SK-N-SH (cell line): ENCODE data around the gene AKR1D1. TPM values are rescaled to one million over a fixed set of nuclear protein-coding genes. Genes with fewer than 3 reads are reported as not detected.

Experiments
- CTCF ChIA-PET: fragments of 300-600, 350-600 bp; formaldehyde crosslinking; extraction: SDS; loops from one replicate; lab custom pipeline; 2021; lab: Yijun Ruan, JAX
- POLR2A ChIA-PET: fragments of 350-600 bp; sonication (Branson Sonifier 250); formaldehyde crosslinking; extraction: SDS; loops from one replicate; lab custom pipeline; 2020; ENCODE audit warnings: antibody characterized with exemption, inconsistent platforms; lab: Yijun Ruan, JAX
- DNase-seq: peaks from one replicate; pipeline ENCODE4 v3.0.0; 2012
- H2AFZ ChIP-seq: fragments of 200-600 bp; sonication (generic); 2 replicates; pipeline ENCODE4 v1.8.1; 2016; ENCODE audit warnings: antibody characterized with exemption, mild to moderate bottlenecking, low read depth
- H3F3A ChIP-seq: fragments of 200-600 bp; sonication (generic); replicated peaks from 2 replicates; pipeline ENCODE3; 2016; ENCODE audit warnings: antibody characterized with exemption, mild to moderate bottlenecking; ENCODE audit not compliant: insufficient read depth
- H3K27ac ChIP-seq, 2 experiments: fragments of 200-500 bp in 1 of 2; fragments of 200-600 bp in 1 of 2; sonication (Bioruptor generic) in 1 of 2; sonication (generic), shearing (Covaris generic) in 1 of 2; 2 replicates each; pipeline versions ENCODE4 v1.5.1 to v1.6.1; 2014 to 2016; ENCODE audit warnings: low read depth in 2 of 2, inconsistent platforms in 1 of 2, low read length in 1 of 2, mild to moderate bottlenecking in 1 of 2, mixed read lengths in 1 of 2
- H3K27me3 ChIP-seq: fragments of 200-600 bp; sonication (generic), shearing (Covaris generic); 2 replicates; pipeline ENCODE4 v1.6.1; 2016; ENCODE audit warnings: mixed run types; ENCODE audit not compliant: insufficient read depth
- H3K36me3 ChIP-seq, 2 experiments: fragments of 200-500 bp in 1 of 2; fragments of 200-600 bp in 1 of 2; sonication (Bioruptor generic) in 1 of 2; sonication (generic) in 1 of 2; replicated peaks in 1 of 2; 2 replicates each; pipeline versions ENCODE3 to v1.5.1; 2014 to 2016; ENCODE audit warnings: low read length in 1 of 2, mild to moderate bottlenecking in 1 of 2; ENCODE audit not compliant: insufficient read depth in 2 of 2, control insufficient read depth in 1 of 2
- H3K4me1 ChIP-seq, 2 experiments: fragments of 200-500 bp in 1 of 2; fragments of 200-600 bp in 1 of 2; sonication (Bioruptor generic) in 1 of 2; sonication (generic), shearing (Covaris generic) in 1 of 2; 2 replicates each; pipeline versions ENCODE4 v1.5.1 to v1.6.1; 2014 to 2016; ENCODE audit warnings: low read depth in 1 of 2, low read length in 1 of 2, mixed run types in 1 of 2; ENCODE audit not compliant: insufficient read depth in 2 of 2, control insufficient read depth in 1 of 2
- H3K4me2 ChIP-seq: fragments of 200-600 bp; sonication (generic), shearing (Covaris generic); 2 replicates; pipeline ENCODE4 v1.6.1; 2017; ENCODE audit warnings: mixed run types
- H3K4me3 ChIP-seq, 2 experiments: fragments of 200-500 bp in 1 of 2; fragments of 200-600 bp in 1 of 2; sonication (Bioruptor generic) in 1 of 2; sonication (generic), shearing (Covaris generic) in 1 of 2; 2 replicates each; pipeline versions ENCODE4 v1.5.1 to v1.8.1; 2014 to 2016; ENCODE audit warnings: low read depth in 2 of 2, inconsistent platforms in 1 of 2, low read length in 1 of 2, mild to moderate bottlenecking in 1 of 2, mixed read lengths in 1 of 2, moderate library complexity in 1 of 2
- H3K79me2 ChIP-seq: fragments of 200-600 bp; sonication (generic); 2 replicates; pipeline ENCODE4 v1.8.1; 2017; ENCODE audit warnings: mild to moderate bottlenecking; ENCODE audit not compliant: insufficient read depth
- H3K9ac ChIP-seq: fragments of 200-600 bp; sonication (generic); 2 replicates; pipeline ENCODE4 v1.6.1; 2017; ENCODE audit warnings: mixed run types
- H3K9me2 ChIP-seq: fragments of 200-600 bp; sonication (generic); 2 replicates; pipeline ENCODE4 v1.6.1; 2017; ENCODE audit warnings: mixed run types
- H3K9me3 ChIP-seq: fragments of 200-600 bp; sonication (generic); 2 replicates; pipeline ENCODE4 v1.6.1; 2017; ENCODE audit warnings: mixed run types, mild to moderate bottlenecking, moderate library complexity
- H4K20me1 ChIP-seq: fragments of 200-600 bp; sonication (generic); 2 replicates; pipeline ENCODE4 v1.6.1; 2017; ENCODE audit warnings: mild to moderate bottlenecking, mixed run types; ENCODE audit not compliant: insufficient read depth
- CHD2 ChIP-seq: fragments of 150-350 bp; IDR thresholded peaks from 2 replicates; pipeline ENCODE4 v1.6.1; 2018; ENCODE audit warnings: low read length; ENCODE audit not compliant: partially characterized antibody
- ELF1 ChIP-seq: IDR thresholded peaks from 2 replicates; pipeline ENCODE4 v1.4.0; 2012
- FOSL2 ChIP-seq: IDR thresholded peaks from 2 replicates; pipeline ENCODE4 v1.4.0; 2012; ENCODE audit warnings: low read depth, mild to moderate bottlenecking, moderate library complexity, borderline replicate concordance
- FOXJ3 ChIP-seq: sonication (generic); formaldehyde crosslinking; IDR thresholded peaks from 2 replicates; pipeline ENCODE4 v1.5.1; 2020; ENCODE audit warnings: mild to moderate bottlenecking, missing genetic modification reagents
- GABPA ChIP-seq: IDR thresholded peaks from 2 replicates; pipeline ENCODE4 v1.4.0; 2012; ENCODE audit warnings: low read depth, mild to moderate bottlenecking
- GATA2 ChIP-seq: sonication (generic); formaldehyde crosslinking; IDR thresholded peaks from 2 replicates; pipeline ENCODE4 v1.5.0; 2020; ENCODE audit warnings: mild to moderate bottlenecking, missing genetic modification reagents
- MXI1 ChIP-seq: IDR thresholded peaks from 2 replicates; pipeline ENCODE4 v1.6.1; 2012; ENCODE audit warnings: mild to moderate bottlenecking, low read depth, low read length, improper control_type of control experiment
- NRF1 ChIP-seq: IDR thresholded peaks from 2 replicates; pipeline ENCODE4 v1.6.1; 2012; ENCODE audit warnings: low read depth, mild to moderate bottlenecking, low read length
- RCOR1 ChIP-seq: fragments of 150-350 bp; IDR thresholded peaks from 2 replicates; pipeline ENCODE4 v1.6.1; 2017; ENCODE audit warnings: antibody characterized with exemption, low read length
- RFX5 ChIP-seq: IDR thresholded peaks from 2 replicates; pipeline ENCODE4 v1.6.1; 2012; ENCODE audit warnings: mild to moderate bottlenecking, improper control_type of control experiment, low read length
- RXRA ChIP-seq: IDR thresholded peaks from 2 replicates; pipeline ENCODE4 v1.4.0; 2012; ENCODE audit warnings: low read depth, mild to moderate bottlenecking, borderline replicate concordance
- SIN3A ChIP-seq: IDR thresholded peaks from 2 replicates; pipeline ENCODE4 v1.6.1; 2012; ENCODE audit warnings: low read depth, mild to moderate bottlenecking, low read length, moderate library complexity, borderline replicate concordance
- SMC3 ChIP-seq: IDR thresholded peaks from 2 replicates; pipeline ENCODE4 v1.6.1; 2012; ENCODE audit warnings: low read depth, low read length, improper control_type of control experiment
- TAF1 ChIP-seq: IDR thresholded peaks from 2 replicates; pipeline ENCODE4 v1.6.1; 2012; ENCODE audit warnings: low read depth, mild to moderate bottlenecking, low read length, moderate library complexity, borderline replicate concordance
- TCF12 ChIP-seq: IDR thresholded peaks from 2 replicates; pipeline ENCODE4 v1.4.0; 2012
- TEAD4 ChIP-seq: IDR thresholded peaks from 2 replicates; pipeline ENCODE4 v1.4.0; 2012; ENCODE audit warnings: mild to moderate bottlenecking, borderline replicate concordance; ENCODE audit not compliant: insufficient read depth
- YY1 ChIP-seq: IDR thresholded peaks from 2 replicates; pipeline ENCODE4 v1.4.0; 2012; ENCODE audit warnings: low read depth, mild to moderate bottlenecking
- WGBS: methylation state at CpG from one replicate; pipeline ENCODE4 v1.1.6; 2017; ENCODE audit warnings: low lambda C conversion rate; 5-methylcytosine and 5-hydroxymethylcytosine counted together
- polyA plus RNA-seq, 3 experiments: library from polyadenylated mRNA; depleted of rRNA; stranded (reverse); fragments of >200 nt; gene quantifications; 2 replicates each; pipeline ENCODE4 v1.2.3, GENCODE V29; 2012
- TF ChIP-seq, protein P1 (sequence below): fragments of 150-350 bp; IDR thresholded peaks from 2 replicates; pipeline ENCODE4 v1.6.1; 2017; ENCODE audit warnings: antibody characterized with exemption, low read length, low read depth, borderline replicate concordance
- TF ChIP-seq, protein P2 (sequence below): fragments of 150-350 bp; IDR thresholded peaks from 2 replicates; pipeline ENCODE4 v1.6.1; 2016; ENCODE audit warnings: mild to moderate bottlenecking, low read depth, low read length
- TF ChIP-seq, protein P3 (sequence below): IDR thresholded peaks from 2 replicates; pipeline ENCODE4; 2012
- TF ChIP-seq, protein P4 (sequence below): IDR thresholded peaks from 2 replicates; pipeline ENCODE4 v1.6.1; 2012; ENCODE audit warnings: mild to moderate bottlenecking, low read depth, low read length, moderate library complexity
- TF ChIP-seq, protein P5 (sequence below): IDR thresholded peaks from 2 replicates; pipeline ENCODE4 v1.4.0; 2012; ENCODE audit warnings: low read depth, borderline replicate concordance

AKR1D1 gene
- polyA plus RNA-seq, 1 of the 3 experiments (the other 2 are of a cell fraction), result not detected

DNA sequence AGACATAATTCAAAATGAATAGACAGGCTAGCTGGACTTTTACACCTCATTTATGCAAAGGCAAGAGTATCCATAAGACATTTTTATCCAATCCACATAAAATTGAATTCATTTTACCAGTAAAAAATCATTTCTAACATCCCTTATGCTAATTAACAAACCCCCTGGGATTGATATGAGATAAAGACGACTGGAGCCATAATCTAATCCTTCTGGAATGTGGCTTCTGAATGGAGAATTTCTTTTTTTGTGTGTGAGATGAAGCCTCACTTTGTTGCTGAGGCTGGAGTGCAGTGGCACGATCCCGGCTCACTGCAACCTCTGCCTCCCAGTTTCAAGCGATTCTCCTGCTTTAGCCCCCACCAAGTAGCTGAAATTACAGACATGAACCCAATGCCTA lies 90.4 kb downstream of the AKR1D1 start:
- Histone ChIP-seq H3K27me3 (no peaks in the 10 kb centered on the region), H3K9me2 (no peaks in the 10 kb centered on the region), H4K20me1 (no peaks in the 10 kb centered on the region), H2AFZ (no peak overlapping the region), H3K9me3 (peaks cover 2% of the 10 kb centered on the region; the same call in 1 of the 2 replicates), H3K4me1 (peaks cover 0 to 4% of the 10 kb centered on the region in 2 experiments; a peak in 2 of 4 replicates)
- ChIA-PET POLR2A (no interaction called here), CTCF (interaction anchor here (0.8 to 1.7 kb wide), 4 partner anchors 86 to 572 kb away, joined by 3 to 8 read pairs (median 3); no protein-coding TSS in a partner anchor)
- TF ChIP-seq CHD2, result no peak
- no peak for TF ChIP-seq SIN3A
- no peak for TF ChIP-seq GABPA
- TF ChIP-seq, protein P1, sequence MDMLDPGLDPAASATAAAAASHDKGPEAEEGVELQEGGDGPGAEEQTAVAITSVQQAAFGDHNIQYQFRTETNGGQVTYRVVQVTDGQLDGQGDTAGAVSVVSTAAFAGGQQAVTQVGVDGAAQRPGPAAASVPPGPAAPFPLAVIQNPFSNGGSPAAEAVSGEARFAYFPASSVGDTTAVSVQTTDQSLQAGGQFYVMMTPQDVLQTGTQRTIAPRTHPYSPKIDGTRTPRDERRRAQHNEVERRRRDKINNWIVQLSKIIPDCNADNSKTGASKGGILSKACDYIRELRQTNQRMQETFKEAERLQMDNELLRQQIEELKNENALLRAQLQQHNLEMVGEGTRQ, result no peak
- TF ChIP-seq RFX5, result no peak
- TF ChIP-seq TCF12, result no peak
- TF ChIP-seq YY1, result no peak
- TF ChIP-seq ELF1, result no peak
- TF ChIP-seq, protein P2, sequence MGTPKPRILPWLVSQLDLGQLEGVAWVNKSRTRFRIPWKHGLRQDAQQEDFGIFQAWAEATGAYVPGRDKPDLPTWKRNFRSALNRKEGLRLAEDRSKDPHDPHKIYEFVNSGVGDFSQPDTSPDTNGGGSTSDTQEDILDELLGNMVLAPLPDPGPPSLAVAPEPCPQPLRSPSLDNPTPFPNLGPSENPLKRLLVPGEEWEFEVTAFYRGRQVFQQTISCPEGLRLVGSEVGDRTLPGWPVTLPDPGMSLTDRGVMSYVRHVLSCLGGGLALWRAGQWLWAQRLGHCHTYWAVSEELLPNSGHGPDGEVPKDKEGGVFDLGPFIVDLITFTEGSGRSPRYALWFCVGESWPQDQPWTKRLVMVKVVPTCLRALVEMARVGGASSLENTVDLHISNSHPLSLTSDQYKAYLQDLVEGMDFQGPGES, result no peak
- TF ChIP-seq RXRA, result no peak
- TF ChIP-seq TEAD4, result no peak
- no peak for TF ChIP-seq RCOR1
- TF ChIP-seq SMC3, result no peak
- TF ChIP-seq NRF1, result no peak
- no peak for TF ChIP-seq FOXJ3
- no peak for TF ChIP-seq MXI1
- TF ChIP-seq, all 33 proteins: peak for 0
- Histone ChIP-seq H3K4me2 (no peak overlapping the region), H3F3A (no peaks in the 10 kb centered on the region), H3K27ac (no peak overlapping the region), H3K79me2 (no peaks in the 10 kb centered on the region), H3K9ac (no peak overlapping the region), H3K36me3 (no peaks in the 10 kb centered on the region), H3K4me3 (no peak overlapping the region)
- WGBS, result 34% methylated on average over 4 of the region's 4 CpGs
- DNase-seq, result no peak

DNA sequence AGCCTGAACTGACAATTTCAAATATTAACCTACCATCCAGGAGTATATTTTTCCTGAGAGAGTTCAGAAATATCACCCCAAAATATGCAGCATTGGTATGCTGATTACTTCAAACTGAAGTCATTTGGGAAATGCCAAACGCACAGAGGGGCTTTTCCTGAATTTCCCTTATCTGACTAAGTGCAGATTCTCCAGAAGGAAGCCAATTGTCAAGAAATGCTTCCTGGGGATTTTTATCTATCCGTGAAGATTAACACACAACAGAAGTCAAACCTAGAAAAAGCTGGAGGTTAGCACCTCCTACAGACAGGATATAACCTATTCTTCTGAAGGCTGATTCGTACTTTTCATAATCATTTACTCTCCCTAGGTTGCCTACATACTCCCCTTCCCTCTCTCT lies 91.0 kb downstream of the AKR1D1 start:
- H3K4me2 ChIP-seq, result no peak overlapping the region
- no peak overlapping the region for H3K27ac ChIP-seq
- H3K36me3 ChIP-seq, result no peaks in the 10 kb centered on the region
- no peaks in the 10 kb centered on the region; a peak in 1 of 4 replicates for H3K4me1 ChIP-seq
- DNase-seq, result no peak
- no peak overlapping the region for H3K4me3 ChIP-seq
- H2AFZ ChIP-seq, result no peak overlapping the region
- no peaks in the 10 kb centered on the region for H3K9me2 ChIP-seq
- 15% methylated on average over 3 of the region's 3 CpGs for WGBS
- POLR2A ChIA-PET, result no interaction called here
- no peaks in the 10 kb centered on the region for H3K79me2 ChIP-seq
- no peak overlapping the region for H3K9ac ChIP-seq
- H3F3A ChIP-seq, result no peaks in the 10 kb centered on the region
- peaks cover 5% of the 10 kb centered on the region; the same call in 1 of the 2 replicates for H3K9me3 ChIP-seq
- TF ChIP-seq, protein P3, sequence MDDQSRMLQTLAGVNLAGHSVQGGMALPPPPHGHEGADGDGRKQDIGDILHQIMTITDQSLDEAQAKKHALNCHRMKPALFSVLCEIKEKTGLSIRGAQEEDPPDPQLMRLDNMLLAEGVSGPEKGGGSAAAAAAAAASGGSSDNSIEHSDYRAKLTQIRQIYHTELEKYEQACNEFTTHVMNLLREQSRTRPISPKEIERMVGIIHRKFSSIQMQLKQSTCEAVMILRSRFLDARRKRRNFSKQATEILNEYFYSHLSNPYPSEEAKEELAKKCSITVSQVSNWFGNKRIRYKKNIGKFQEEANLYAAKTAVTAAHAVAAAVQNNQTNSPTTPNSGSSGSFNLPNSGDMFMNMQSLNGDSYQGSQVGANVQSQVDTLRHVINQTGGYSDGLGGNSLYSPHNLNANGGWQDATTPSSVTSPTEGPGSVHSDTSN, result no peak
- TF ChIP-seq, protein P4, sequence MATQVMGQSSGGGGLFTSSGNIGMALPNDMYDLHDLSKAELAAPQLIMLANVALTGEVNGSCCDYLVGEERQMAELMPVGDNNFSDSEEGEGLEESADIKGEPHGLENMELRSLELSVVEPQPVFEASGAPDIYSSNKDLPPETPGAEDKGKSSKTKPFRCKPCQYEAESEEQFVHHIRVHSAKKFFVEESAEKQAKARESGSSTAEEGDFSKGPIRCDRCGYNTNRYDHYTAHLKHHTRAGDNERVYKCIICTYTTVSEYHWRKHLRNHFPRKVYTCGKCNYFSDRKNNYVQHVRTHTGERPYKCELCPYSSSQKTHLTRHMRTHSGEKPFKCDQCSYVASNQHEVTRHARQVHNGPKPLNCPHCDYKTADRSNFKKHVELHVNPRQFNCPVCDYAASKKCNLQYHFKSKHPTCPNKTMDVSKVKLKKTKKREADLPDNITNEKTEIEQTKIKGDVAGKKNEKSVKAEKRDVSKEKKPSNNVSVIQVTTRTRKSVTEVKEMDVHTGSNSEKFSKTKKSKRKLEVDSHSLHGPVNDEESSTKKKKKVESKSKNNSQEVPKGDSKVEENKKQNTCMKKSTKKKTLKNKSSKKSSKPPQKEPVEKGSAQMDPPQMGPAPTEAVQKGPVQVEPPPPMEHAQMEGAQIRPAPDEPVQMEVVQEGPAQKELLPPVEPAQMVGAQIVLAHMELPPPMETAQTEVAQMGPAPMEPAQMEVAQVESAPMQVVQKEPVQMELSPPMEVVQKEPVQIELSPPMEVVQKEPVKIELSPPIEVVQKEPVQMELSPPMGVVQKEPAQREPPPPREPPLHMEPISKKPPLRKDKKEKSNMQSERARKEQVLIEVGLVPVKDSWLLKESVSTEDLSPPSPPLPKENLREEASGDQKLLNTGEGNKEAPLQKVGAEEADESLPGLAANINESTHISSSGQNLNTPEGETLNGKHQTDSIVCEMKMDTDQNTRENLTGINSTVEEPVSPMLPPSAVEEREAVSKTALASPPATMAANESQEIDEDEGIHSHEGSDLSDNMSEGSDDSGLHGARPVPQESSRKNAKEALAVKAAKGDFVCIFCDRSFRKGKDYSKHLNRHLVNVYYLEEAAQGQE, result no peak
- TF ChIP-seq RXRA (no peak), FOSL2 (no peak), GATA2 (no peak), SMC3 (no peak), RCOR1 (no peak), TAF1 (no peak)
- TF ChIP-seq, protein P5, sequence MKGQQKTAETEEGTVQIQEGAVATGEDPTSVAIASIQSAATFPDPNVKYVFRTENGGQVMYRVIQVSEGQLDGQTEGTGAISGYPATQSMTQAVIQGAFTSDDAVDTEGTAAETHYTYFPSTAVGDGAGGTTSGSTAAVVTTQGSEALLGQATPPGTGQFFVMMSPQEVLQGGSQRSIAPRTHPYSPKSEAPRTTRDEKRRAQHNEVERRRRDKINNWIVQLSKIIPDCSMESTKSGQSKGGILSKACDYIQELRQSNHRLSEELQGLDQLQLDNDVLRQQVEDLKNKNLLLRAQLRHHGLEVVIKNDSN, result no peak
- CTCF ChIA-PET, result interaction anchor here (1.0 kb wide), 1 partner anchor 572 kb away, joined by 4 read pairs; no protein-coding TSS in a partner anchor
- H4K20me1 ChIP-seq, result no peaks in the 10 kb centered on the region
- no peaks in the 10 kb centered on the region for H3K27me3 ChIP-seq
